Left forelimb (tissue), 1 donor: Measurements from ENCODE around the gene MARCKSL1.

Source experiments
- DNase-seq: peaks from one replicate; pipeline ENCODE4 v3.0.0-alpha.2; 2018; ENCODE audit warnings: low spot score

The MARCKSL1 gene

GRCh38 chr1:32352831-32353383 is 16.9 kb upstream of the MARCKSL1 start:
- DNase-seq, result no peak

DNA sequence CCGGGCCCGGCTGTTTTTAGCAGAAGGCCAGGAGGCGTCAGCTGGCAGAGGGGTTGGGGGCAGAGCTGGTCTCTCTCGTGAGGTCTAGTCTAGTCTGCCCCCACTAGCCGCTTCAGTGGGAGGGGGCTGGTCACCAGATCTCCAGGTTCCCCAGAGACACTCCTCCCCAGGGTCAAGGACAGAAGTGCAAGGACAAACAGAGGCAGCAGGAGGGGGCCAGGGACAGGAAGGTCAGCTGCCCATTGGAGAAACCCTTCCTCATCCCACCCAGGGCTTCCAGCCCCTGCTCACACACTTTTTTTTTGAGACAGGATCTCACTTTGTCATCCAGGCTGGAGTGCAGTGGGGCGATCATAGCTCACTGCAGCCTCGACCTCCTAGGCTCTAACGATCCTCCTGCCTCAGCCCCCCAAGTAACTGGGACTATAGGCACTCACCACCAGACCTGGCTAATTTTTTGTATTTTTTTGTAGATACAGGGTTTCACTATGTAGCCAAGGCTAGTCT is 16.3 kb upstream of the MARCKSL1 start:
- no peak for DNase-seq

DNA sequence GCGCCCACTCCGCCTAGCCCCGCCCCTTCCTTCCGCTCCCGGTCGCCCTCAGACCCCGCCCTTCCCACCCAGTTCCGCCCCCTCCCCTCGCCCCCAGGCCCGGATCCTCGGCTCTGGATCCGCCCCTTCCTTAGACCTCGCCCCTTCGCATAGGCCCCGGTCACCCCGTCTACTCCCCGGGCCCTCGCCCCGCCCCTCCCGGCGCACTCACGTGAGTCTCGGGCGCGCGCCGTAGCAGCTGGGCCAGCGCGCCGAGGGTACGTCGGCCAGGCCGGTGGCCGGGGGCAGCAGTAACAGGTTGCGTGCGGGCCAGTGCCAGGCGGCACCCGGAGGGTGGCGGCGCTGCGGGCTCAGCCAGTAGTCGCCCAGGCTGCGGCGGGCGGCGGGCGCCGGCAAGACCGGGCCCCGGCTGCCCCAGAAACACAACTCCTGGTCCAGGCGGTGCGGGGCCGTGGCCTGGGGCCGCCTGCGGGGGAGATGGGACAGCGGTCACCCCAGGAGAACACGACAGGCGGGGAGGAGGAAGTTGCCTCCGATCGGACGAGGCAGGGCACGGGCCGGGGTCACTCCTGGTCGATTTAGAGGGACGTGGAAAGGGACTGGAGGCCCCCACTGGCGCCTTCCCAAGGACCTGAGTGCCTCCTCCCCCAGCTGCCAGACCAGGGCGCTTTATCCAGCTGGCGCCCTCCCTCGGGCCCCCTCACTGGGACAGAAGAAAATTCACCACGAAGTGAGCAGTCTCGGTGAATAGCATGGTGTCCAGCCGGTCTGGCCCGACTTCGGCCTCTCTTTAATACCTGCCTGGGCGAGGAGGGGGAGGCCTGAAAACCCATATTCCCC is 15.6 kb upstream of the MARCKSL1 start:
- peak; percentile 95 for DNase-seq

DNA sequence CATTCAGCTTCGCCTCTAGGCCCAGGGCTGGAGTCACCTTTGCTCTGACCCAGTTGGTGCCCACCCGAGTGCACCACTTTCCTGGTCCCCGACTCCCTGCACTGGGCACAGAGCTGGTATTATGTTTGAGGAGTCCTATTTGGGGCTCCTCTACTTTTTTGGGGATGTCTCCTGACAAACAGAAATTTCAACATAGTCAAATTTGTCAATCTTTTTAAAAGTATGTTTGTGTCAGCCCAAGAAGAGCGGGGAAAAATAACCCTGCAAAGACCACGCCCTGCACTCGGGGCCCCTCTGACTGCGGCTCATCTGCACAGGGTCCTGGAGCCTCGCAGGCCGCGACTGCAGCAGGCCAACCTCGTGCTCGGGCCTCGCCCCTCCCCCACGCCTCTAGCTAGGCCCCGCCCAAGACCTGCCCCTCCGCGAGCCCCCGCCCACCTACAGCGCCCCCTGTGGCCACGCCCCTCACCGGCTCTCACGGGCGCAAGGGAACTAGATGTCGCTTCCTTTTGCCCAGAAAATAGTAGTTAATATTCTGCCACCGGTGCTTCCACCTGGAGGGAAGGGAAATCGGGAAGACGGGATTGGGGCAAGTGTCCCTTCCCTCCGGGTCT is 14.9 kb upstream of the MARCKSL1 start:
- DNase-seq, result no peak

GRCh38 chr1:32349211-32349708 is 13.2 kb upstream of the MARCKSL1 start:
- DNase-seq, result no peak

DNA sequence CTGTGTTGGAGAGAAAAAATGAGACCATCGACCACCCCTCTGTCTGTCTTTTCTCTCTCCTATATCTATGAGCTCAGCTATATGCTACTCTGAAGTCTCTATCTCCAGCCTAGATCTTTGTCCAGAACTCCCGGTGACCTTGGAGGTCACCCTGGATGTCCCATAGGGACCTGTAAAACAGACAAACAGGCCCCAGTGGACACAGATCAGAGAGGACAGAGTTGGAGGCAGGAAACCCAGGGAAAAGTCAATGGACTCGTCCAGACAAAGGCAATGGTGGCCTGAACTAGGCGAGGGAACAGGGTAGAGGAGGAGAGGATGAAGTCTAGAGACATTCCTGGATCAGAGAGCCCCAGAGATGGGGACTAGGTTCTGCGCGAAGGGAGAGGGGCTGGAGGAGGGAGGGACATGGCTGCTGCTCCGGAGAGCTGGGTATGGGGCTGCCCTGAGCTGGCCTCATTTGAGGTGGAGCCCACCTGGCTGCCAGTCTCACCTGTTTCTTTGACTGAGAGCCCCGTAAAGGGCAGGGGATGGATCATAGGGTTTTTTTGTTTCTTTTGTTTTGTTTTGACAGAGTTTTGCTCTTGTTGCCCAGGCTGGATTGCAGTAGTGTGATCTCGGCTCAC is 10.6 kb upstream of the MARCKSL1 start:
- DNase-seq, result no peak

DNA sequence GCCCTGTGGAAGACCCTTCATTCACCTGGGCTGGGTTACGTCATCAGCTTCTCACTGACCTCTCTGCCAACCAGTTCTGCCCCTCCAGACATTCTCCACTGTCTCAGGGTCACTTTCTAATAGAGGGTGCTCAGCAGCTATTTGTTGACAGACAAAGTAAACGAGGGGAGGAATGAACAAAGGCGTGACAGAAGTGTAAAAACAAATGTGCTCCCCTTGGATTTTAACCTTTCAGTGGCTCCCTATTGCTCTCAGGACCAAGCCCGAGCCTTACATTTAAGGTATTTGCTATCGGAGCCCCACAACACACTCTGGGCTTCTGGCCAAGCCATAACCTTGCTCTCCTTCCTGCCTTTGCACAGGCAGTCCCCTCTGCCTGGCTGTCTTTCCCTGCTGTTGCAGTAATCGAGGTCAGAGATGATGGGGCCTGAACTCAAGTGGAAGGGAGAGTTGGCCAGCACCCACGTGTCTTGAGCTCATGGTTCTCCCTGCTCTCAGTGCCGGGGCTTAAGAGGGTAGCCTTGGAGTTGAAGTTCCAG is 9.3 kb upstream of the MARCKSL1 start:
- no peak for DNase-seq

DNA sequence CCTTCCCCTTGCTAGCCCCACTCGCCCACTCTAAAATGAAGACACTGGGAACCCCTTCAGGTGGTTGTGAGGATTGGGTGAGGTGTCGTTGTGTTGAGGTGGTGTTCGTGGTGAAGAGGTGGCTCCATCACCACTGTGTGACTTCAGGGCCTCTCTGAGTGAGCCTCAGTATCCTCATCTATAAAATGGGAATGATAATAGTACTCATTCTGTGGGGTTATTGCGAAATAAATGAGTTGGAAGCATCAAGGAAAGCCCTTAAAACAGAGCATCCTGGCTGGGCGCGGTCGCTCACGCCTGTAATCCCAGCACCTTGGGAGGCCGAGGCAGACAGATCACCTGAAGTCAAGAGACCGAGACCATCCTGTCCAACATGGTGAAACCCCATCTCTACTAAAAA is 6.7 kb upstream of the MARCKSL1 start:
- DNase-seq, result no peak

DNA sequence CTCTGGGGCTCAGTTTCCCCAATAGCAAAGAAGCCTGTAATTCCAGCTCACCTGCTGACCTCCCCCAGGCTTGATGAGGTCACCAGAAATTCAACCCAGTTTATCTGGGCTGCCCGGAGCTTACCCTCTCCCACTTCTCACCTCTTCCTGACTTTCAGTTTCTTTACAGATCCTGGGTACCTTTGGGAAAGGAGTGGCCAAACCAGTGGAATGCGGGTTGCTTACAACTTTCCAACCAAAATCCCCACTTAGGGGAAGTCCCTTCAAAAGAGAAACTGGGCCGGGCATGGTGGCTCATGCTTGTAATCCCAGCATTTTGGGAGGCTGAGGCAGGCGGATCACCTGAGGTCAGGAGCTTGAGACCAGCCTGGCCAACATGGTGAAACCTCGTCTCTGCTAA is 5.9 kb upstream of the MARCKSL1 start:
- DNase-seq, result no peak

- DNase-seq, result no peak
Measured at GRCh38 chr1:32341186-32341757, 5.2 kb upstream of the MARCKSL1 start.

- no peak for DNase-seq
Measured at GRCh38 chr1:32339363-32339978, 3.4 kb upstream of the MARCKSL1 start.

DNA sequence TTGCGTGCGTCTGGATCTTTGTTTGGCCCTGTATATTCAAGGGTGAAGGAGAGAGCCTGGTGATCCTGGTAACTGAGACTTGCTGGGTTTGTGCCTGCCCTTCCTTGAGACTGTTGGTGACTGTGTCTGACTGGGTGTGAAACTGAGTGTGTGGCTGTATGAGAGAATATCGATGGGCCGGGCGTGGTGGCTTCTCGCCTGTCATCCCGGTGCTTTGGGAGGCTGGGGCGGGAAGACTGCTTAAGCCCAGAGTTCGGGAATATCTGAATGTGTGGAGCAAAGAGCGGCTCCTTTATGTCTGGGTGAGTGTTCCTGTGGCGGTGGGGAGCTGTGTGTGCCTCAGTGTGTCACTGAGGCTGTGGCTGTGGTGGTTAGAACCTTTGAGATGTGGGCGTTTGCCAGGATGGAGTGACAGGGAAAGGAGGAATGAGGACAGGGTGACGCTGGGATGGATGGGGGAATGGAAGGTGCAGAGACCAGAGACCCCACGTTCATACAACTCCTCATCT is 2.7 kb upstream of the MARCKSL1 start:
- no peak for DNase-seq

DNA sequence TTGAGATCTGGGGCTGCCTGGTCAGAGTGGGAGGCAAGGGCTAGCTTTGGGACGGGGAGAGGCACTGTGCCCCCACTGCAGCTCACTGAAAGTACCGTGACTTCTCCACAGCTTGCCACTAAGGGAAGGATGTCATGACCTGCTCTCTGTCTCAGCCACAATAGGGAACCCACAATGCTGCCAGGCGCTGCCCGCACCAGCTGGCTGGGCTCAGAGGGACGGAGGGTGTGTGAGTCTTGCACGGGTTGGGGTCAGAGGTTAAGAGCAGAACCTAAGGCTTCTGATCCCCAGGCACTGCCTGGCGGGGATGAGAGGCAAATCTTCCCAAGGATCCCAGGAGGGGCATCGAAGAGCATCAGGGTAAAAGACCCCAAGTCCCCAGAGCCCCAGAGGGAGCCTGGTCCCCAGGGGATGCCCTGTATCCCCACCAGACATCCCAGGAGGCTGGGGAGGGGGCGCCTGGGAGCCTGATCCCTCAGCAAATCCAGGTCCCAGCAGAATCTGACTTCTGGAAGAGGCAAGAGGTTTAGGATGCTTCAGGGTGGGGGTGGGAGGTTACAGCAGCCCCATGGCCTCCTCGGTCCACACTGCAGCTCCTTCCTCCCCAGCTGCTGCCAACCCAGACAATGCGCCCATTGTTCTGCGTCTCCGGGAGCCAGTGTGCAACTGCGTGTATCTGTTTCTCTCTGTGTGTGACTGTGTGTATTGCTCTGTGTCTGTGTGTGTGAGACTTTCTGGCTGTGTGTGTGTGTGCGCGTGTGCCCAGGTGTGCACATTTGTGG is 2.0 kb upstream of the MARCKSL1 start:
- DNase-seq, result no peak

GRCh38 chr1:32336963-32337675 is 1.1 kb upstream of the MARCKSL1 start:
- no peak for DNase-seq

DNA sequence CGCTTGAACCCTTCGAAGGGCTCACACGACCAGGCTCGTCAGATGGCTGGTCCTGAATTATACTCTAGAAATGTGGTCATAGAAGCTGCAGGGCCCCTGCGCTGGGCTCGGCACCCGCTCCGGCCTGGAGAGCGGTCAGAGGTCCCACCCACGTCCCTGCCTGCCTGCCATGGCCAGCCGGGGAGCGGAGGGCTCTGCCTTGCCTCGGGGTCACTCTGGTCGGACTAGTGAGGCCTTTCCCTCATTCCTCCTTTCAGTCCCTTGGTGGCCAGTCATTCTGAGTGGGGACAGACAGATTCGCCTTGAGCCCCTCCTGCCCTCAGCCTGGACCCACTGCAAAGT is 529 bp upstream of the MARCKSL1 start:
- DNase-seq, result no peak

GRCh38 chr1:32335535-32335789 is 571 bp downstream of the MARCKSL1 start:
- DNase-seq, result no peak

DNA sequence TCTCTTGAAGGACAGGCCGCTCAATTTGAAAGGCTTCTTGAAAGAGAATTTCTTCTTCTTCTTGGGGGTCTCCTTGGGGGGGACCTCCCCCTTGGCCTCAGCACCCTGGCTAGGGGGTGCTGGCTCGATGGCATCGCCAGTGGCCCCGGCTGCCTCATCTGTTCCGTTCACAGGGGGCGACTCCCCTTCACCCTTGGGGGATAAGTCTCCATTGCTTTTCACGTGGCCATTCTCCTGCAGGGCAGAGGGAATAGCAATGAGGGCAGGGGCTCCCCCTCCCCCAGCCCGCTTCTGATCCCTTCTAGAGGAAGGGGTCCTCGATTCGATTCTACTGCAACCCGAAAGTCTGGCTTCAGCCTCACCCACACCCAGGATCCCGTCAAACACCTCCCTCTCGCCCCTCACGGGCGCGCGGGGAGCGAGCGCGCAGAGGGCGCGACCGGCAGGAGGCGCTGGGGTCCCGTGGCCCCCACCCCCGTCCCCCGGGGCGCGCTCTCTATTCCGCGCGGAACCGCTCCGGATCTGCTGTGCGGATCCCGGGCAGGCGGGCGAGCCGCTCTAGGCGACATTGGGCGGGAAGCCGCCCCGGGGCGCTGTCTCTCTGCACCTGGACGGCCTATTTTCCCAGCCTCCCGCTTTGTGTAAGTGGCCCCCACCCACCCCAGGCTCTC is 1.0 kb downstream of the MARCKSL1 start:
- DNase-seq, result no peak

DNA sequence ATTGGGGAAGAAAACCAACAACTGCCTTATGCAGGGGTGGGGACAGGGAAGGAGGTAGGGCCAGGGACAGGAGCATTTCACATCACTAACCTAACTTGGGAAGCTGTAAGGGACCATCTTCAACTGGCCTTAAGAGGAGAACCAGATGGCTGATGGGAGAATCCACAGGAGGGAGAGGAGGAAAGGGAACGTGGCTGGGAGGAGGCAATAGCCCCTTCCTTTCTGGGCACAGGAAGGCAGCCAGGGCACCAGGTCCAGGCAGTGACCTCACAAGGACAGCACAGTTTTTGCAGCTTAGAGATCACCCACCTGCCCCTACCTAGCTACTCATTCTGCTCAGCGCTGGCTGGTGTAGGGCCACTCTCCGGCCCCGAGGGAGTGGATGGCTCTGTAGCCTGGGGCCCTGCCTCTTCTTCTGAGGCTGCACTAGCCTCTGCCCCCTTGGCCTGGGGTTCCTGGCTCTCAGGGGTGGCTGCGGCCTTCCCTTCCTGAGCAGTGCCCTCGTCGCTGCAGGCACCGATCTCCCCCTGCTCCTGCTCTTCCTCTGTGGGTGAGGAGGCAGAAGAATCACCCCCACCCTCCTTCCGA is 1.7 kb downstream of the MARCKSL1 start:
- DNase-seq, result no peak

DNA sequence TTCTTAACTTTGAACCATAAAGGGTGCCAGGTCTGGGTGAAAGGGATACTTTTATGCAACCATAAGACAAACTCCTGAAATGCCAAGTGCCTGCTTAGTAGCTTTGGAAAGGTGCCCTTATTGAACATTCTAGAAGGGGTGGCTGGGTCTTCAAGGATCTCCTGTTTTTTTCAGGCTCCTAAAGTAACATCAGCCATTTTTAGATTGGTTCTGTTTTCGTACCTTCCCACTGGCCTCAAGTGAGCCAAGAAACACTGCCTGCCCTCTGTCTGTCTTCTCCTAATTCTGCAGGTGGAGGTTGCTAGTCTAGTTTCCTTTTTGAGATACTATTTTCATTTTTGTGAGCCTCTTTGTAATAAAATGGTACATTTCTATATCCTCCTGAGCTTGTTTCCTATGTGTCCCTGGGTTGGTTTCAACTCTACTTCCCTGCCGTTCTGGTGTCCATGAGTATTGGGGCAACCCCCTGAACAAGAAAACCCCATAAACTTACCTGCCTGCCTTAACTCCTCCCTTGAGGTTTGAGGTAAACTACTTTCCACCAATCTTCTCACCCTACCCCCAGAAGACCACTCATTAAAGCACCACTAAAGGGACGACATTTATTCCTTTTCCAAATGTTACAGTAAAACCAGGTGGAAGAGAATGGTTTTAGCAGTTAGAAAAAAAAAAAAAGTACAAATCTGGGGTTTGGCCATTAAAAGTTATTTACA is 2.6 kb downstream of the MARCKSL1 start:
- no peak for DNase-seq
